SK-N-SH (cell line): ENCODE data around the gene EVL. TPM values are rescaled to one million over a fixed set of nuclear protein-coding genes. Genes with fewer than 3 reads are reported as not detected.

ENCODE experiments used
- CTCF ChIA-PET: fragments of 300-600, 350-600 bp; formaldehyde crosslinking; extraction: SDS; loops from one replicate; lab custom pipeline; 2021; lab: Yijun Ruan, JAX
- POLR2A ChIA-PET: fragments of 350-600 bp; sonication (Branson Sonifier 250); formaldehyde crosslinking; extraction: SDS; loops from one replicate; lab custom pipeline; 2020; ENCODE audit warnings: antibody characterized with exemption, inconsistent platforms; lab: Yijun Ruan, JAX
- DNase-seq: peaks from one replicate; pipeline ENCODE4 v3.0.0; 2012
- H2AFZ ChIP-seq: fragments of 200-600 bp; sonication (generic); 2 replicates; pipeline ENCODE4 v1.8.1; 2016; ENCODE audit warnings: antibody characterized with exemption, mild to moderate bottlenecking, low read depth
- H3F3A ChIP-seq: fragments of 200-600 bp; sonication (generic); replicated peaks from 2 replicates; pipeline ENCODE3; 2016; ENCODE audit warnings: antibody characterized with exemption, mild to moderate bottlenecking; ENCODE audit not compliant: insufficient read depth
- H3K27ac ChIP-seq, 2 experiments: fragments of 200-500 bp in 1 of 2; fragments of 200-600 bp in 1 of 2; sonication (Bioruptor generic) in 1 of 2; sonication (generic), shearing (Covaris generic) in 1 of 2; 2 replicates each; pipeline versions ENCODE4 v1.5.1 to v1.6.1; 2014 to 2016; ENCODE audit warnings: low read depth in 2 of 2, inconsistent platforms in 1 of 2, low read length in 1 of 2, mild to moderate bottlenecking in 1 of 2, mixed read lengths in 1 of 2
- H3K27me3 ChIP-seq: fragments of 200-600 bp; sonication (generic), shearing (Covaris generic); 2 replicates; pipeline ENCODE4 v1.6.1; 2016; ENCODE audit warnings: mixed run types; ENCODE audit not compliant: insufficient read depth
- H3K36me3 ChIP-seq, 2 experiments: fragments of 200-500 bp in 1 of 2; fragments of 200-600 bp in 1 of 2; sonication (Bioruptor generic) in 1 of 2; sonication (generic) in 1 of 2; replicated peaks in 1 of 2; 2 replicates each; pipeline versions ENCODE3 to v1.5.1; 2014 to 2016; ENCODE audit warnings: low read length in 1 of 2, mild to moderate bottlenecking in 1 of 2; ENCODE audit not compliant: insufficient read depth in 2 of 2, control insufficient read depth in 1 of 2
- H3K4me1 ChIP-seq, 2 experiments: fragments of 200-500 bp in 1 of 2; fragments of 200-600 bp in 1 of 2; sonication (Bioruptor generic) in 1 of 2; sonication (generic), shearing (Covaris generic) in 1 of 2; 2 replicates each; pipeline versions ENCODE4 v1.5.1 to v1.6.1; 2014 to 2016; ENCODE audit warnings: low read depth in 1 of 2, low read length in 1 of 2, mixed run types in 1 of 2; ENCODE audit not compliant: insufficient read depth in 2 of 2, control insufficient read depth in 1 of 2
- H3K4me2 ChIP-seq: fragments of 200-600 bp; sonication (generic), shearing (Covaris generic); 2 replicates; pipeline ENCODE4 v1.6.1; 2017; ENCODE audit warnings: mixed run types
- H3K4me3 ChIP-seq, 2 experiments: fragments of 200-500 bp in 1 of 2; fragments of 200-600 bp in 1 of 2; sonication (Bioruptor generic) in 1 of 2; sonication (generic), shearing (Covaris generic) in 1 of 2; 2 replicates each; pipeline versions ENCODE4 v1.5.1 to v1.8.1; 2014 to 2016; ENCODE audit warnings: low read depth in 2 of 2, inconsistent platforms in 1 of 2, low read length in 1 of 2, mild to moderate bottlenecking in 1 of 2, mixed read lengths in 1 of 2, moderate library complexity in 1 of 2
- H3K79me2 ChIP-seq: fragments of 200-600 bp; sonication (generic); 2 replicates; pipeline ENCODE4 v1.8.1; 2017; ENCODE audit warnings: mild to moderate bottlenecking; ENCODE audit not compliant: insufficient read depth
- H3K9ac ChIP-seq: fragments of 200-600 bp; sonication (generic); 2 replicates; pipeline ENCODE4 v1.6.1; 2017; ENCODE audit warnings: mixed run types
- H3K9me2 ChIP-seq: fragments of 200-600 bp; sonication (generic); 2 replicates; pipeline ENCODE4 v1.6.1; 2017; ENCODE audit warnings: mixed run types
- H3K9me3 ChIP-seq: fragments of 200-600 bp; sonication (generic); 2 replicates; pipeline ENCODE4 v1.6.1; 2017; ENCODE audit warnings: mixed run types, mild to moderate bottlenecking, moderate library complexity
- H4K20me1 ChIP-seq: fragments of 200-600 bp; sonication (generic); 2 replicates; pipeline ENCODE4 v1.6.1; 2017; ENCODE audit warnings: mild to moderate bottlenecking, mixed run types; ENCODE audit not compliant: insufficient read depth
- ELF1 ChIP-seq: IDR thresholded peaks from 2 replicates; pipeline ENCODE4 v1.4.0; 2012
- EP300 ChIP-seq, 2 experiments: IDR thresholded peaks; 2 replicates each; pipeline versions ENCODE4 v1.4.0 to v1.6.1; 2012; ENCODE audit warnings: borderline replicate concordance in 1 of 2, low read depth in 1 of 2, low read length in 1 of 2
- EZH2phosphoT487 ChIP-seq: fragments of 200-600 bp; sonication (generic); IDR thresholded peaks from 2 replicates; pipeline ENCODE4 v1.6.1; 2017; ENCODE audit warnings: low read depth, mixed run types, mild to moderate bottlenecking, antibody characterized with exemption, moderate library complexity, borderline replicate concordance
- FOXJ3 ChIP-seq: sonication (generic); formaldehyde crosslinking; IDR thresholded peaks from 2 replicates; pipeline ENCODE4 v1.5.1; 2020; ENCODE audit warnings: mild to moderate bottlenecking, missing genetic modification reagents
- GATA2 ChIP-seq: sonication (generic); formaldehyde crosslinking; IDR thresholded peaks from 2 replicates; pipeline ENCODE4 v1.5.0; 2020; ENCODE audit warnings: mild to moderate bottlenecking, missing genetic modification reagents
- MXI1 ChIP-seq: IDR thresholded peaks from 2 replicates; pipeline ENCODE4 v1.6.1; 2012; ENCODE audit warnings: mild to moderate bottlenecking, low read depth, low read length, improper control_type of control experiment
- NFIC ChIP-seq: IDR thresholded peaks from 2 replicates; pipeline ENCODE4 v1.4.0; 2012; ENCODE audit warnings: borderline replicate concordance
- POLR2AphosphoS5 ChIP-seq: IDR thresholded peaks from 2 replicates; pipeline ENCODE4 v1.6.1; 2012; ENCODE audit warnings: low read depth, low read length
- RAD21 ChIP-seq: IDR thresholded peaks from 2 replicates; pipeline ENCODE4 v1.6.1; 2012; ENCODE audit warnings: mild to moderate bottlenecking, low read length
- RCOR1 ChIP-seq: fragments of 150-350 bp; IDR thresholded peaks from 2 replicates; pipeline ENCODE4 v1.6.1; 2017; ENCODE audit warnings: antibody characterized with exemption, low read length
- RXRA ChIP-seq: IDR thresholded peaks from 2 replicates; pipeline ENCODE4 v1.4.0; 2012; ENCODE audit warnings: low read depth, mild to moderate bottlenecking, borderline replicate concordance
- TCF12 ChIP-seq: IDR thresholded peaks from 2 replicates; pipeline ENCODE4 v1.4.0; 2012
- TEAD4 ChIP-seq: IDR thresholded peaks from 2 replicates; pipeline ENCODE4 v1.4.0; 2012; ENCODE audit warnings: mild to moderate bottlenecking, borderline replicate concordance; ENCODE audit not compliant: insufficient read depth
- WGBS: methylation state at CpG from one replicate; pipeline ENCODE4 v1.1.6; 2017; ENCODE audit warnings: low lambda C conversion rate; 5-methylcytosine and 5-hydroxymethylcytosine counted together
- polyA plus RNA-seq, 3 experiments: library from polyadenylated mRNA; depleted of rRNA; stranded (reverse); fragments of >200 nt; gene quantifications; 2 replicates each; pipeline ENCODE4 v1.2.3, GENCODE V29; 2012
- TF ChIP-seq, protein P1 (sequence below): IDR thresholded peaks from 2 replicates; pipeline ENCODE4; 2012
- TF ChIP-seq, protein P2 (sequence below): fragments of 150-350 bp; IDR thresholded peaks from 2 replicates; pipeline ENCODE4 v1.6.1; 2017; ENCODE audit warnings: antibody characterized with exemption, low read length, low read depth, borderline replicate concordance
- TF ChIP-seq, protein P3 (sequence below): IDR thresholded peaks from 2 replicates; pipeline ENCODE4 v1.4.0; 2012; ENCODE audit warnings: low read depth, borderline replicate concordance

The EVL gene
- polyA plus RNA-seq, 1 of the 3 experiments (the other 2 are of a cell fraction) = 36.5 TPM

DNA sequence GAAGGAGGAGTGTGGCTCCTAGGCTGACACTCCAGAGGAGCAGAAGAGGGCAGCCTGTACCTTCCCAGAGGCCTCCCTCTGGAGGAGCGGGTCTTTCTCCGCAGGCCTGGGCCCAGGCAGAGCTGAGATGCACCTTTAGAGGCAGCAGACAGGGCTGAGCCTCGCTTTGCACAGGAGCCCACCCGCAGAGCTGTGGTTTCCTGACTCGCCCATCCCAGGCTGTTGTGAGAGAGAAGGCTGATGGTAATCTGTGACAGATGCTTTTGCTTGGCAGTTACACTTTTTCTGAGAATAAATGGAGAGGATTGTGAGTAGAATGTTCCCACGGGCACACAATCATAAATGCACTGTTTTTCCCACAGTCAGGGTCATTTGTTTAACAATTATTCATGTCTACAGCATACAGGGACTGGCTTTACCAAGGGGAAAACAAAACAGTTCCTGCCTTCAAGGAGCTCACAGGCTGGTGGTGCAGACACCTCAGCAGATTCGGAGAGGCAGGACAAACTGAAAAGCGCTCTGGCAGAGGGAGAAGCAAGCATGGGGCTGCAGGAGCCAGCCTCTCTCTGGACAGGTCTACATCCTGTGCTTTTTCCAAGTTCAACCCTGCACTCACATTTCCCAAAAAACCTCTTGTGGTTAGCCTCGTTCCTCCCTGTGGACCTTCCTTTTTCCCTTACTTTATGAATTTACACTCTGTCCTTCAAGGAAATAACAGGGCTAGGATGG is 13.9 kb downstream of the EVL start:
- no peaks in the 10 kb centered on the region for H3K36me3 ChIP-seq
- H3K9me3 ChIP-seq = no peaks in the 10 kb centered on the region
- H3F3A ChIP-seq = peaks cover 7% of the 10 kb centered on the region
- no peak overlapping the region for H3K4me3 ChIP-seq
- TF ChIP-seq EP300 (IDR thresholded peaks at IDR 0.05; ENCODE audit: borderline replicate concordance in 1 of 2, low read depth in 1 of 2, low read length in 1 of 2) (no peak), EZH2phosphoT487 (no peak), TEAD4 (no peak), RCOR1 (0 out of 2 replicates have a peak, but pooled peaks have one; percentile 16), RAD21 (peak; percentile 34), TCF12 (peak; percentile 41; the same call in 1 of the 2 replicates), RXRA (no peak), MXI1 (peak; percentile 16; the same call in 1 of the 2 replicates), GATA2 (CRISPR knock-in tag) (peak; percentile 63)
- TF ChIP-seq, protein P1, sequence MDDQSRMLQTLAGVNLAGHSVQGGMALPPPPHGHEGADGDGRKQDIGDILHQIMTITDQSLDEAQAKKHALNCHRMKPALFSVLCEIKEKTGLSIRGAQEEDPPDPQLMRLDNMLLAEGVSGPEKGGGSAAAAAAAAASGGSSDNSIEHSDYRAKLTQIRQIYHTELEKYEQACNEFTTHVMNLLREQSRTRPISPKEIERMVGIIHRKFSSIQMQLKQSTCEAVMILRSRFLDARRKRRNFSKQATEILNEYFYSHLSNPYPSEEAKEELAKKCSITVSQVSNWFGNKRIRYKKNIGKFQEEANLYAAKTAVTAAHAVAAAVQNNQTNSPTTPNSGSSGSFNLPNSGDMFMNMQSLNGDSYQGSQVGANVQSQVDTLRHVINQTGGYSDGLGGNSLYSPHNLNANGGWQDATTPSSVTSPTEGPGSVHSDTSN = peak; percentile 23; the same call in 1 of the 2 replicates
- DNase-seq = peak; percentile 61
- H3K27ac ChIP-seq = peak overlapping the region; percentile 53 to 83
- 52% methylated on average over 7 of the region's 9 CpGs for WGBS
- ChIA-PET CTCF (interaction anchor here (0.8 to 1.2 kb wide), 6 partner anchors 17 to 112 kb away, joined by 3 to 7 read pairs (median 3); no protein-coding TSS in a partner anchor), POLR2A (no interaction called here)
- no peaks in the 10 kb centered on the region for H3K9me2 ChIP-seq
- H3K79me2 ChIP-seq = peaks cover 7% of the 10 kb centered on the region; the same call in 1 of the 2 replicates
- H3K27me3 ChIP-seq = no peaks in the 10 kb centered on the region
- no peak overlapping the region; the same call in 1 of the 2 replicates for H3K4me2 ChIP-seq
- H2AFZ ChIP-seq = no peak overlapping the region
- H3K4me1 ChIP-seq = peaks cover 17 to 31% of the 10 kb centered on the region in 2 experiments
- H3K9ac ChIP-seq = no peak overlapping the region
- no peaks in the 10 kb centered on the region for H4K20me1 ChIP-seq

DNA sequence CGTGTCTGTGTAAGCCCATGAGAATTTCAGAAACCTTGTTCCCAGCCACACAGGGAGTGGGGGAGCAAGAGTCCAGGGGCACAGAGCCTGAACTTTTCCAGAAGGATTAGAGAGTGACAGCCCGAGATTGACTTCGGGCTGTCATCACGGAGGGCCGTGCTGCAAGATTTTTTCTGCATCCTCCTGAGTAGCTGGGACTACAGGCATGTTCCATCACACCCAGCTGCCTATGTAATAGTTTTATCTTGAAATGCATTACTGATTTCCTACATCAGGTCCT is 14.4 kb downstream of the EVL start:
- no peak for DNase-seq
- CTCF ChIA-PET = interaction anchor here (1.1 to 3.0 kb wide), 2 partner anchors 29 kb away, joined by 3 to 13 read pairs; no protein-coding TSS in a partner anchor
- TF ChIP-seq, protein P2, sequence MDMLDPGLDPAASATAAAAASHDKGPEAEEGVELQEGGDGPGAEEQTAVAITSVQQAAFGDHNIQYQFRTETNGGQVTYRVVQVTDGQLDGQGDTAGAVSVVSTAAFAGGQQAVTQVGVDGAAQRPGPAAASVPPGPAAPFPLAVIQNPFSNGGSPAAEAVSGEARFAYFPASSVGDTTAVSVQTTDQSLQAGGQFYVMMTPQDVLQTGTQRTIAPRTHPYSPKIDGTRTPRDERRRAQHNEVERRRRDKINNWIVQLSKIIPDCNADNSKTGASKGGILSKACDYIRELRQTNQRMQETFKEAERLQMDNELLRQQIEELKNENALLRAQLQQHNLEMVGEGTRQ = no peak
- TF ChIP-seq, protein P1 = no peak
- TF ChIP-seq, protein P3, sequence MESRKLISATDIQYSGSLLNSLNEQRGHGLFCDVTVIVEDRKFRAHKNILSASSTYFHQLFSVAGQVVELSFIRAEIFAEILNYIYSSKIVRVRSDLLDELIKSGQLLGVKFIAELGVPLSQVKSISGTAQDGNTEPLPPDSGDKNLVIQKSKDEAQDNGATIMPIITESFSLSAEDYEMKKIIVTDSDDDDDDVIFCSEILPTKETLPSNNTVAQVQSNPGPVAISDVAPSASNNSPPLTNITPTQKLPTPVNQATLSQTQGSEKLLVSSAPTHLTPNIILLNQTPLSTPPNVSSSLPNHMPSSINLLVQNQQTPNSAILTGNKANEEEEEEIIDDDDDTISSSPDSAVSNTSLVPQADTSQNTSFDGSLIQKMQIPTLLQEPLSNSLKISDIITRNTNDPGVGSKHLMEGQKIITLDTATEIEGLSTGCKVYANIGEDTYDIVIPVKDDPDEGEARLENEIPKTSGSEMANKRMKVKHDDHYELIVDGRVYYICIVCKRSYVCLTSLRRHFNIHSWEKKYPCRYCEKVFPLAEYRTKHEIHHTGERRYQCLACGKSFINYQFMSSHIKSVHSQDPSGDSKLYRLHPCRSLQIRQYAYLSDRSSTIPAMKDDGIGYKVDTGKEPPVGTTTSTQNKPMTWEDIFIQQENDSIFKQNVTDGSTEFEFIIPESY = no peak
- no peak for TF ChIP-seq MXI1
- no peak for TF ChIP-seq TEAD4
- TF ChIP-seq EZH2phosphoT487 = no peak
- no peak for TF ChIP-seq NFIC
- TF ChIP-seq GATA2 (CRISPR knock-in tag) = no peak
- TF ChIP-seq TCF12 = no peak
- no peak for TF ChIP-seq POLR2AphosphoS5
- no peak for TF ChIP-seq FOXJ3 (CRISPR knock-in tag)
- TF ChIP-seq RCOR1 = no peak
- TF ChIP-seq ELF1 = no peak

More for the DNA sequence above, 14.4 kb downstream of the EVL start:
- H3K9ac ChIP-seq = no peak overlapping the region
- H3K27ac ChIP-seq = peak overlapping the region; percentile 53 to 83
- H3K79me2 ChIP-seq = peaks cover 7% of the 10 kb centered on the region; the same call in 1 of the 2 replicates
- peaks cover 7% of the 10 kb centered on the region for H3F3A ChIP-seq
- peaks cover 17 to 29% of the 10 kb centered on the region in 2 experiments for H3K4me1 ChIP-seq
- no peaks in the 10 kb centered on the region for H4K20me1 ChIP-seq
- H3K4me3 ChIP-seq = no peak overlapping the region
- H3K9me3 ChIP-seq = no peaks in the 10 kb centered on the region
- no peak overlapping the region for H3K4me2 ChIP-seq
- POLR2A ChIA-PET = no interaction called here
- H2AFZ ChIP-seq = no peak overlapping the region
- no peaks in the 10 kb centered on the region for H3K9me2 ChIP-seq
- 85% methylated on average over 5 of the region's 5 CpGs for WGBS
- H3K27me3 ChIP-seq = no peaks in the 10 kb centered on the region
- H3K36me3 ChIP-seq = peaks cover 0 to 1% of the 10 kb centered on the region in 2 experiments
